ENCODE measurements around the gene DNAH1. TPM values are rescaled to one million over a fixed set of nuclear protein-coding genes. Genes with fewer than 3 reads are reported as not detected.
"Not testable (repeated sequence)": the region's sequence is repeated elsewhere in the genome, so short reads cannot be mapped to it uniquely, and the experiment has no call there.

The DNAH1 gene
- total RNA-seq, 4 donors from 2014 or later, result 19.3 to 103 (median 64.2) TPM

DNA sequence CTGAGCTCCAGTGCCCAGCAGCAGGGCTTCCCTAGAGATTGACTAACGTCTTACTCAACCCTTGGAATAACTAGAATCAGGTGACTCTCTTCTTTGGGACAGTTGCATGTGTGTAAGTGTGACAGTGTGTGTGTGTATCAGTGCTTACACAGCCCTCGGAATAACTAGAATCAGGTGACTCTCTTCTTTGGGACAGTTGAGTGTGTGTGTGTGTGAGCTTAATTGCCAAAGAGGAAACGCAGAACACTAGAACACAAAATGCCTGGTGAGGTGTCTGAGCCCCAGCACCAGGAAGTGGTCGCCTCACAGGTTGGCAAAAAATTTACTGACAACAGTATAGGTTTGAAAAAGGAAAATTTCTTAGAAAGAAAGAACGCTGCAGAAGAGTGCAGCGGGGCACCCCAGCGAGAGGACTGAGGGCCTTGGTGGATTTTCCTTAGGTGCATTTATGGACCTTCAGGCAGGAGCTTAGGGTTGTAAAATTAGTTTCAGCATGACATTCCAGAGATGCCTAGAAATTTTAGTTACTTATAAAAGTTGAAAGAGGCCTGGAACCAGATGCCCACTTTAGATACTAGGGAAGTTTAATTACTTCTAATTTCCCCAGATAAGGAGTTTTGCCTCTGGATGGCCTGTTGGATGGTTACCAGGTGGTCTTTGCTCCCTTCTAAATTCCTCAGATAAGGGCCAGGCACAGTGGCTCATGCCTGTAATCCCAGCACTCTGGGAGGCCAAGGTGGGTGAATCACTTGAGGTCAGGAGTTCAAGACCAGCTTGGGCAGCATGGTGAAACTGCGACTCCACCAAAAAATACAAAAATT lies 33.9 kb upstream of the DNAH1 start:
- Histone ChIP-seq H3K9me3 (no peaks in the 10 kb centered on the region), H3K27ac (peak overlapping the region; percentile 47 to 72 (median 55)), H3K27me3 (no peaks in the 10 kb centered on the region), H3K4me1 (peaks cover 0 to 32% (median 9%) of the 10 kb centered on the region in 4 donors), H3K36me3 (no peaks in the 10 kb centered on the region), H3K4me3 (no peak overlapping the region)
- TF ChIP-seq POLR2A (IDR thresholded peaks at IDR 0.05), result no peak
- TF ChIP-seq, protein P1, sequence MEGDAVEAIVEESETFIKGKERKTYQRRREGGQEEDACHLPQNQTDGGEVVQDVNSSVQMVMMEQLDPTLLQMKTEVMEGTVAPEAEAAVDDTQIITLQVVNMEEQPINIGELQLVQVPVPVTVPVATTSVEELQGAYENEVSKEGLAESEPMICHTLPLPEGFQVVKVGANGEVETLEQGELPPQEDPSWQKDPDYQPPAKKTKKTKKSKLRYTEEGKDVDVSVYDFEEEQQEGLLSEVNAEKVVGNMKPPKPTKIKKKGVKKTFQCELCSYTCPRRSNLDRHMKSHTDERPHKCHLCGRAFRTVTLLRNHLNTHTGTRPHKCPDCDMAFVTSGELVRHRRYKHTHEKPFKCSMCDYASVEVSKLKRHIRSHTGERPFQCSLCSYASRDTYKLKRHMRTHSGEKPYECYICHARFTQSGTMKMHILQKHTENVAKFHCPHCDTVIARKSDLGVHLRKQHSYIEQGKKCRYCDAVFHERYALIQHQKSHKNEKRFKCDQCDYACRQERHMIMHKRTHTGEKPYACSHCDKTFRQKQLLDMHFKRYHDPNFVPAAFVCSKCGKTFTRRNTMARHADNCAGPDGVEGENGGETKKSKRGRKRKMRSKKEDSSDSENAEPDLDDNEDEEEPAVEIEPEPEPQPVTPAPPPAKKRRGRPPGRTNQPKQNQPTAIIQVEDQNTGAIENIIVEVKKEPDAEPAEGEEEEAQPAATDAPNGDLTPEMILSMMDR (IDR thresholded peaks at IDR 0.05), result no peak
- peak in 2 of 3 donors; percentile 49 to 70 for DNase-seq

DNA sequence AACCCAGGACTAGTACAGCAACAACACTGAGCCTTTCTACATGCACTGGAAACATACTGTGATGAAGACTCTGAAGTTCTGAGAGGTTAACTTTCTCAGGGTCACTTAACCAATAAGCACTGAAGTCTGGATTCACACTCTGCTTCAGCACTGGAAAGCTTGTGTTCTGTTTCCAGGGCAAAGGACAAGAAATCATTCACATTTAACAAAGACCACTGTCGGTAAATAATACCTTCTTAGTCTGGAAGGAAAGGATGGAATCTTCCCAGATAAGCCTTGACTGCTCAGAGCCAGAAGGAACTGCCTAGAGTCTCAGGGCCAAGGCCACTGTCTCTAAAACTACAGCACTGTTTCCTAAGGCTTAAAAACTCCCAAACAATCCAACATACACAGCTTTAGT lies 32.8 kb upstream of the DNAH1 start:
- TF ChIP-seq, protein P1 (IDR thresholded peaks at IDR 0.05), result no peak
- TF ChIP-seq POLR2A (IDR thresholded peaks at IDR 0.05), result no peak
- H3K27me3 ChIP-seq, result no peaks in the 10 kb centered on the region
- H3K9me3 ChIP-seq, result no peaks in the 10 kb centered on the region
- H3K27ac ChIP-seq, result peak overlapping the region; percentile 40 to 59 (median 55)
- H3K36me3 ChIP-seq, result no peaks in the 10 kb centered on the region
- DNase-seq, result no peak
- no peak overlapping the region for H3K4me3 ChIP-seq
- peaks cover 0 to 31% (median 9%) of the 10 kb centered on the region in 4 donors for H3K4me1 ChIP-seq

DNA sequence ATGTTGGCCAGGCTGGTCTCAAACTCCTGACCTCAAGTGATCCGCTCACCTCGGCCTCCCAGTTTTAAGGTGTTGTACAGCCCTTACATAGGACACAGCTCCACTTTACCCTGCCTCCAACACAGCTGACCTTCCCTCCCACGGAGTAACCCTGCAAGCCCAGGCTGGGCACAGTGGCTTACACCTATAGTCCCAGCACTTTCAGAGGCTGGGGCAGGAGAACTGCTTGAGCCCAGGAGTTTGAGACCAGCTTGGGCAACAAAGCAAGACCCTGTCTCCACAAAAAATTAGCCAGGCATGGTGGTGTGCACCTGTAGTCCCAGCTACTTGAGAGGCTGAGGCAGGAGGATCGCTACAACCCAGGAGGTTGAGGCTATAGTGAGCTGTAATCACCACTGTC lies 32.1 kb upstream of the DNAH1 start:
- DNase-seq, result peak in 1 of 3 donors; percentile 39
- not testable (repeated sequence) for H3K4me3 ChIP-seq, H3K36me3 ChIP-seq, H3K27me3 ChIP-seq, H3K9me3 ChIP-seq
- H3K4me1 ChIP-seq, result peaks cover 0 to 37% (median 8%) of the 10 kb centered on the region in 4 donors
- H3K27ac ChIP-seq, result peak overlapping the region in 1 of 4 donors; percentile 6

DNA sequence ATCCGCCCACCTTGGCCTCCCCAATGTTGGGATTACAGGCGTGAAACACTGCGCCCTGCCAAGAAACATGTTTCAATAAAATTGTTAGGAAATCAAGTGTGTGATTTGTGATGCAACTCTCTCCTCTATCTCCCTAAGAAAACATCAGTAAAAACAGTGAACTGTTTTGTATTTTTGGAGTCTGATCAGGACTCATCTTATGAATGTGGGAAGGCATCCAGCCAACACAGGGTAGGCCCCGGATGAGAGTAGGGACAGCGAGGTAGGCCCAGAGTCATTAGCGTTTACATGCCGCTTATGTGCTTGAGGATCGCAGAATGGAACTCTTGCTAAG lies 29.4 kb upstream of the DNAH1 start:
- Histone ChIP-seq H3K4me3 (peak overlapping the region in 3 of 4 donors; percentile 58 to 78 (median 70)), H3K9me3 (no peaks in the 10 kb centered on the region), H3K27ac (peak overlapping the region; percentile 95 to 100 (median 99)), H3K4me1 (peaks cover 2 to 48% (median 4%) of the 10 kb centered on the region in 4 donors), H3K36me3 (no peaks in the 10 kb centered on the region), H3K27me3 (no peaks in the 10 kb centered on the region)
- TF ChIP-seq, protein P1 (IDR thresholded peaks at IDR 0.05), result no peak
- TF ChIP-seq POLR2A (IDR thresholded peaks at IDR 0.05), result no peak
- DNase-seq, result peak in 1 of 3 donors; percentile 42

DNA sequence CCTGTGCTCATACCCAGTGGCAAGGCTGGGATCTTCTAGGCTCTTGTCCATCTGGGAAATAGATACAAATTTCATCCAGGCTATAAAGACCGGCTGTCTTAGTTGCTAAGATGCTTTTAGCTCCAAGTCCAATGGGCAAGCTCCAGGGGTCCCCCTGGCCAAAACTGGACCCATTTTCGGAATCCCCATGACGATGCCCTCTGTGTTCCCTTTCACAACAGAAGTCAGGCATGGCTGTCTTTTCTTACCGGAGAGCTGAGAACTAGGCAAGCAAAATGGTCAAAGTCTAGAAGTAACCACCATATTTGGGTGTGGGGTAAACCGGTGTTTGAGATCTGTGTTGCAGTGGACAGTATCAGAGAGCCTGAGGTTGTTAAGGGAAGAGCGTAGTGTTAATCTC lies 27.4 kb upstream of the DNAH1 start:
- peak overlapping the region in 2 of 4 donors; percentile 58 to 70 for H3K4me3 ChIP-seq
- no peak for TF ChIP-seq POLR2A (IDR thresholded peaks at IDR 0.05)
- TF ChIP-seq, protein P1 (IDR thresholded peaks at IDR 0.05), result no peak
- H3K36me3 ChIP-seq, result peaks cover 0 to 19% (median 0%) of the 10 kb centered on the region in 3 donors
- peak in 2 of 3 donors; percentile 36 to 39 for DNase-seq
- no peaks in the 10 kb centered on the region for H3K9me3 ChIP-seq
- H3K27ac ChIP-seq, result peak overlapping the region; percentile 95 to 100 (median 99)
- H3K27me3 ChIP-seq, result no peaks in the 10 kb centered on the region
- H3K4me1 ChIP-seq, result peaks cover 2 to 49% (median 3%) of the 10 kb centered on the region in 4 donors

DNA sequence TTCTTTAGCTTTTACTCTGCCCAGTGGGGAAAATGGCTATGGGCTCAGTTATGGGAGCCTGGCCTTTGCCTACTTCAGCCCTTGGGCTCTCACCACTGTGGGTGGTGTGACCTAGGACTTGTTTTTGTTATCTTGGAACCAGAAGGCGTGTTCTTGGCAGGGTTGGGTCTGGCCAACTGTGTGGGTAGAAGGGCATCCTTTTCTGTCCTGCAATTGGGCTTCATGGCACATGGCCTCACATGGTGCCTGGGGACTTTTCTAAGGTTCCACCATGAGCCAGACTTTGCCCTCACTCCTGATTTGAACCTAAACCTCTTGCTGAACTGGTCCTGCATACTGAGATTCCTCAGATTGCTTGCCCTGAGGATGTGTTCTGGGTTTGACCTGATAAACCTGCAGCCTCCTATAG lies 26.8 kb upstream of the DNAH1 start:
- Histone ChIP-seq H3K27ac (peak overlapping the region in 3 of 4 donors; percentile 95 to 100 (median 99)), H3K4me3 (peak overlapping the region in 1 of 4 donors; percentile 64)

More for the DNA sequence above, 26.8 kb upstream of the DNAH1 start:
- Histone ChIP-seq H3K9me3 (no peaks in the 10 kb centered on the region), H3K36me3 (peaks cover 0 to 26% (median 0%) of the 10 kb centered on the region in 3 donors), H3K27me3 (no peaks in the 10 kb centered on the region), H3K4me1 (peaks cover 2 to 49% (median 3%) of the 10 kb centered on the region in 4 donors)
- peak in 2 of 3 donors; percentile 66 to 68 for DNase-seq
- TF ChIP-seq, protein P1 (IDR thresholded peaks at IDR 0.05), result no peak
- peak in 1 of 2 donors; percentile 49 for TF ChIP-seq POLR2A (IDR thresholded peaks at IDR 0.05)

All from Peyer's patch (tissue), 4 donors.